Adipocyte (in vitro differentiated cells): ENCODE data around the gene CCDC152.

Experiments
- DNase-seq: peaks from one replicate; pipeline ENCODE4 v3.0.0-alpha.2; 2015; ENCODE audit warnings: low read depth
- H3K27me3 ChIP-seq: replicated peaks from 2 replicates; pipeline ENCODE4 v1.7.0; 2013; ENCODE audit warnings: mild to moderate bottlenecking, low read length, moderate library complexity; ENCODE audit not compliant: control insufficient read depth, insufficient read depth
- H3K36me3 ChIP-seq: 2 replicates; pipeline ENCODE4 v1.7.0; 2013; ENCODE audit warnings: low read length, mild to moderate bottlenecking, moderate library complexity; ENCODE audit not compliant: control insufficient read depth, insufficient read depth, severe bottlenecking
- H3K4me1 ChIP-seq: 2 replicates; pipeline ENCODE4 v1.7.0; 2013; ENCODE audit warnings: mild to moderate bottlenecking, low read length, moderate library complexity; ENCODE audit not compliant: control insufficient read depth, insufficient read depth
- H3K4me3 ChIP-seq: 2 replicates; pipeline ENCODE4 v1.7.0; 2013; ENCODE audit warnings: mild to moderate bottlenecking, low read length, moderate library complexity
- H3K9ac ChIP-seq: 2 replicates; pipeline ENCODE4 v1.7.0; 2013; ENCODE audit warnings: mild to moderate bottlenecking, low read length, moderate library complexity
- H3K9me3 ChIP-seq: 2 replicates; pipeline ENCODE4 v1.7.0; 2013; ENCODE audit warnings: mild to moderate bottlenecking, low read length, moderate library complexity; ENCODE audit not compliant: control insufficient read depth

The CCDC152 gene

GRCh38 chr5:42784132-42784531 lies 27.5 kb downstream of the CCDC152 start:
- DNase-seq = no peak
- Histone ChIP-seq H3K27me3 (no peaks in the 10 kb centered on the region), H3K9ac (no peak overlapping the region), H3K4me1 (no peaks in the 10 kb centered on the region), H3K4me3 (no peak overlapping the region), H3K36me3 (no peaks in the 10 kb centered on the region), H3K9me3 (peaks cover 31% of the 10 kb centered on the region)

- H3K9ac ChIP-seq = no peak overlapping the region
- H3K27me3 ChIP-seq = no peaks in the 10 kb centered on the region
- no peaks in the 10 kb centered on the region for H3K4me1 ChIP-seq
- H3K36me3 ChIP-seq = no peaks in the 10 kb centered on the region
- peaks cover 31% of the 10 kb centered on the region for H3K9me3 ChIP-seq
- H3K4me3 ChIP-seq = no peak overlapping the region
- no peak for DNase-seq
Observed at GRCh38 chr5:42785756-42786155, 29.1 kb downstream of the CCDC152 start.

GRCh38 chr5:42787073-42787472 lies 30.5 kb downstream of the CCDC152 start:
- H3K36me3 ChIP-seq = no peaks in the 10 kb centered on the region
- H3K9me3 ChIP-seq = peaks cover 35% of the 10 kb centered on the region
- no peak overlapping the region for H3K4me3 ChIP-seq
- H3K4me1 ChIP-seq = no peaks in the 10 kb centered on the region
- DNase-seq = no peak
- no peak overlapping the region for H3K9ac ChIP-seq
- H3K27me3 ChIP-seq = no peaks in the 10 kb centered on the region

GRCh38 chr5:42787845-42788244 lies 31.2 kb downstream of the CCDC152 start:
- Histone ChIP-seq H3K4me1 (no peaks in the 10 kb centered on the region), H3K9ac (no peak overlapping the region), H3K36me3 (no peaks in the 10 kb centered on the region), H3K27me3 (no peaks in the 10 kb centered on the region), H3K4me3 (no peak overlapping the region), H3K9me3 (peaks cover 35% of the 10 kb centered on the region)
- DNase-seq = no peak

- Histone ChIP-seq H3K27me3 (no peaks in the 10 kb centered on the region), H3K4me3 (no peak overlapping the region), H3K9me3 (peaks cover 28% of the 10 kb centered on the region), H3K36me3 (no peaks in the 10 kb centered on the region), H3K9ac (no peak overlapping the region), H3K4me1 (no peaks in the 10 kb centered on the region)
- DNase-seq = no peak
Observed at GRCh38 chr5:42791151-42791550, 34.5 kb downstream of the CCDC152 start.

GRCh38 chr5:42798284-42799240 lies 41.9 kb downstream of the CCDC152 start:
- Histone ChIP-seq H3K4me1 (no peaks in the 10 kb centered on the region), H3K4me3 (no peak overlapping the region), H3K27me3 (no peaks in the 10 kb centered on the region), H3K9me3 (peaks cover 14% of the 10 kb centered on the region), H3K36me3 (peaks cover 45% of the 10 kb centered on the region), H3K9ac (no peak overlapping the region)
- DNase-seq = no peak

- H3K9me3 ChIP-seq = peaks cover 10% of the 10 kb centered on the region
- no peaks in the 10 kb centered on the region for H3K4me1 ChIP-seq
- H3K36me3 ChIP-seq = peaks cover 50% of the 10 kb centered on the region
- no peak for DNase-seq
- no peaks in the 10 kb centered on the region for H3K27me3 ChIP-seq
- H3K4me3 ChIP-seq = no peak overlapping the region
- no peak overlapping the region for H3K9ac ChIP-seq
Observed at GRCh38 chr5:42799241-42799608, 42.6 kb downstream of the CCDC152 start.

- DNase-seq = no peak
- Histone ChIP-seq H3K4me3 (no peak overlapping the region), H3K27me3 (no peaks in the 10 kb centered on the region), H3K36me3 (peaks cover 55% of the 10 kb centered on the region), H3K9me3 (peaks cover 10% of the 10 kb centered on the region), H3K4me1 (no peaks in the 10 kb centered on the region), H3K9ac (no peak overlapping the region)
Observed at GRCh38 chr5:42799668-42800114, 43.1 kb downstream of the CCDC152 start.

DNA sequence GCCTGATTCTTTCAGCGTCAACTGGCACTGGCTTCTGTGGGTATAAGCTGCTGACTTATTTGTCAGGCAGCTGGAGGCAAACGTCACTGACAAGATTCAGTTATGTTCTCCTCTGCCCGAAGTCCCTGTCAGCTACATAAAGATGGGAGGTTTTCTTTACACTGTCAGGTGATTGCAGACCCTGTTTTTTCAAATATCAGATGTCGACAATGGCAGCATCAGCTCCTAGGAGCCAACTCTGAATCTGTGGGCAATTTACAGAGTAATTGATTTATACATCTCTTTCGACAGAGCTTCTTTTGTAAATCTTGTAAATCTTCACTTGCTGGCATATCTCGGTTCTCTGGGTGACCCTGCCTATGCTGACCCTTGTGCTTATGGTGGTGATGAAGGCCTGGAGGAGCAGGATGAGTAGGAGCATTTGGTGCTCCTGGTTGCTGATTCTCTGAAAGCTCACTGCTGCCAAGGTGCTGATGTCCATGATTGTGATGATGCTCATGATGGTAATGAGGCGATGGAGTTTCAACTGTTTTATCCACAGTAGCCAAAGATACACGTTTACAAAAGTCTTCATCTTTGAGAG lies 44.2 kb downstream of the CCDC152 start:
- no peak overlapping the region for H3K9ac ChIP-seq
- H3K9me3 ChIP-seq = peaks cover 10% of the 10 kb centered on the region
- no peaks in the 10 kb centered on the region for H3K27me3 ChIP-seq
- H3K4me1 ChIP-seq = no peaks in the 10 kb centered on the region
- DNase-seq = no peak
- peaks cover 67% of the 10 kb centered on the region for H3K36me3 ChIP-seq
- no peak overlapping the region for H3K4me3 ChIP-seq

- Histone ChIP-seq H3K27me3 (no peaks in the 10 kb centered on the region), H3K9me3 (peaks cover 10% of the 10 kb centered on the region), H3K4me1 (no peaks in the 10 kb centered on the region), H3K4me3 (no peak overlapping the region), H3K9ac (no peak overlapping the region), H3K36me3 (peaks cover 75% of the 10 kb centered on the region)
- DNase-seq = no peak
Observed at GRCh38 chr5:42801516-42802166, 45.0 kb downstream of the CCDC152 start.

DNA sequence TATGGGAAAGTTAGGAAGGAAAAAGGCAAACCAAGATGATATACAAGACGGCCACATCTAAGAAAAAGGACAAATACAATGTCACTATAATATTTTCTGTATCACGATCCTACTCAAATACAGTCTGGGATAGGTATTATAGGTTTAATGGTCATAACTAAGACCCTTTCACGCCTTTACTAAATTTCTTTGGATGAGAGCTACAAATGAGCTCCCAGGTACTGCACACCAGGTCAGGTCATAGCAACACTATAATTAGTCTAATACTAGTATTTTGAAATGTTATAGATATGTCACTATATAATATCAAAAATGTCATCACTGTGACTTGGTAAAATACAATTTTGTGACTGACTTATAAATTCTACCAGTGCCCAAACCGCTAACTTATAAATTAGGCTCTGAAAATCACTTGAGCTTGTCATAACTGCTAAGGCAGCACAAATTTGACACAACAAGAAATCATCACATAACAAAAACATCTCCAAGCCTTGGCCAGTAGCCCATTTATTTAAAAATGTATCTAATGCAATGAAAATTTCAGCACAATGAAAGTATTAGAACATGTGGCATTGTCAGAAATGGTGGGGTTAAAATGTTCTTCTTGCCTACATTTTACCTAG lies 48.2 kb downstream of the CCDC152 start:
- peaks cover 25% of the 10 kb centered on the region for H3K4me1 ChIP-seq
- no peaks in the 10 kb centered on the region for H3K27me3 ChIP-seq
- H3K4me3 ChIP-seq = no peak overlapping the region
- no peak for DNase-seq
- peaks cover 82% of the 10 kb centered on the region for H3K36me3 ChIP-seq
- H3K9ac ChIP-seq = no peak overlapping the region
- no peaks in the 10 kb centered on the region for H3K9me3 ChIP-seq
